ENCODE measurements around the gene OR6S1. TPM values are rescaled to one million over a fixed set of nuclear protein-coding genes. Genes with fewer than 3 reads are reported as not detected.
A peak's percentile ranks its signal among the peaks of the same experiment; 100 is the strongest.
"Not testable (repeated sequence)": the region's sequence is repeated elsewhere in the genome, so short reads cannot be mapped to it uniquely, and the experiment has no call there.

OR6S1 gene
- total RNA-seq, 2 experiments from 2014 or later: not detected

DNA sequence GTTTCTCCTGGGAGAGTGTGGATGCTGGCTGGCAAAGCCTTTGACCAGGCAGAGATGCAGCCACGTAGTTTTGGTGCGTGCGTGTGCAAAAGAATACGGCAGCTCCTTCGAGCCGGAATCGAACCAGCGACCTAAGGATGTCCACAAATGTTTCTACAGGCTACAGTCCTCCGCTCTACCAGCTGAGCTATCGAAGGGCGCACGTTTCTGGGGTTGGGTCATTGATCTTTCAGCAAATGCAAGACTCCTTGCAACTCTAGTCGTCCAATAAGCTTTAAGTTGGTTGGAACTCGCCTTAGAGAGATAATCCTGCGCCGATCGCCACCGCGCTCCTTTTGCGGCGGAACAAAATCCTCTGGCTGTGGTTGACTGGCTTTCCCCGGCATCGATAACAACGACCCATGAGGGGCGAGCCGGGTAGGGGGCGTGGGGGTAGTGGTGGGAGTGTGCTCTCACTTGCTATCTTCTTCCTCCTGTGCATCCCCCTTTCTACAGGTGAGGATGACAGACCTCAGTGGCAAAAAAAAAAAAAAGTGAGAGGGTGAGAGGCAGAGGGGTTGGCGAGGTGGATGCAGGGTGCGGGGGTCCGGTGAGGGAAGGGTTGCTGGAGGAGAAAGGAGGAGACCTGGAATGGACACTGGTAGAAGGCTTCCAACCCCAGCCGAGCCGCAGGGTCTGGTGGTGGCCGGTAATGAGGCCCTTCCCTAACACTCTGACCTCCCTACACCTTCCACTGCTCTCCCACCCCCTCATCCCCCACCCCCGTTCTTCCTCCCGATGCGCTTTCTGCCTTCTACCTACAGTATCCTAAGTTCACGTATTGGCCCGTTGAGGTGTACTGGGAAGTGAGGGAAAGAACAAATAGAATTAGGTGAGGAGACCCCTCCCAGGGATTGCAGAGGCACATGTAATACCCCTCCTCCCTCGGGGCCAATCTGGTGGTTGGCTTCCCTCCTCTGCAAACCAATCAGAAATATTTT lies 11.8 kb upstream of the OR6S1 start:
- POLR2A ChIA-PET: interaction anchor here (0.6 to 1.0 kb wide), 2 partner anchors 10 to 90 kb away, joined by 3 to 5 read pairs; no protein-coding TSS in a partner anchor
- Mint-ChIP-seq H3K36me3 (no peaks in the 10 kb centered on the region), H3K4me1 (ENCODE audit: low read depth) (peaks cover 22% of the 10 kb centered on the region), H3K27me3 (peaks cover 53% of the 10 kb centered on the region), H3K9me3 (no peaks in the 10 kb centered on the region), H3K27ac (no peak overlapping the region), H3K4me3 (peak overlapping the region; percentile 63)
- CTCF ChIA-PET: interaction anchor here (0.7 to 2.4 kb wide), 5 partner anchors 9 to 40 kb away, joined by 3 to 15 read pairs (median 6); no protein-coding TSS in a partner anchor
- peak; percentile 85 for DNase-seq
- intact Hi-C loops (cut with micrococcal nuclease): loop anchor here (1.0 kb wide), 2 partner anchors 20 to 30 kb away; no protein-coding TSS in a partner anchor

- CTCF ChIA-PET: interaction anchor here (0.8 kb wide), 1 partner anchor 45 kb away, joined by 4 read pairs; no protein-coding TSS in a partner anchor
- no peak for DNase-seq
- H3K4me1 Mint-ChIP-seq (ENCODE audit: low read depth): no peaks in the 10 kb centered on the region
- intact Hi-C loops (cut with micrococcal nuclease): no loop called here
- POLR2A ChIA-PET: no interaction called here
- no peaks in the 10 kb centered on the region for H3K9me3 Mint-ChIP-seq
- H3K4me3 Mint-ChIP-seq: no peak overlapping the region
- H3K27me3 Mint-ChIP-seq: peaks cover 11% of the 10 kb centered on the region
- H3K27ac Mint-ChIP-seq: no peak overlapping the region
- no peaks in the 10 kb centered on the region for H3K36me3 Mint-ChIP-seq
Observed at GRCh38 chr14:20645481-20645880, 4.0 kb upstream of the OR6S1 start.

GRCh38 chr14:20644520-20644919 lies 3.0 kb upstream of the OR6S1 start:
- Mint-ChIP-seq H3K27ac (no peak overlapping the region), H3K27me3 (peaks cover 11% of the 10 kb centered on the region), H3K36me3 (no peaks in the 10 kb centered on the region), H3K9me3 (no peaks in the 10 kb centered on the region), H3K4me1 (ENCODE audit: low read depth) (no peaks in the 10 kb centered on the region), H3K4me3 (no peak overlapping the region)
- ChIA-PET POLR2A (no interaction called here), CTCF (no interaction called here)
- intact Hi-C loops (cut with micrococcal nuclease): no loop called here
- DNase-seq: no peak

DNA sequence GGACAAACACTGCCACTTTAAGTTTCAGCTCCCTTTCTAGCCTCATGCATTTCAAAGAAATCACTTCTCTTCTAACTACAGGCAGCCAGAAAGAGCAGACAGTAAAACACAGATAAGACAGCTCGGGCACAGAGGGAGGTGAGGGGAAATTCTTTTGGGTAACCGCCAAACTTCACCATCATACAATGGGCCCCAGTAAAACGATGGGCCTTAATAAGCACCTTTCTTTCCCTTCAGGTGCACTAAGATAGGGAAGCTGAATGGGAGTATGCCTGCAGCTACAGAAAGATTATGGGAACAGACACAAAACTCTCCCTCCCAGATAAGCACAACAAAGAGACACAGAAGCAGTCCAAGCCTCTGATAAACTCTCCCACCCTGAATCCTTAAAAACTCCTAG lies 1.3 kb upstream of the OR6S1 start:
- H3K4me3 Mint-ChIP-seq; DNase-seq; H3K9me3 Mint-ChIP-seq; POLR2A ChIA-PET; H3K36me3 Mint-ChIP-seq; CTCF ChIA-PET; H3K4me1 Mint-ChIP-seq (ENCODE audit: low read depth); H3K27ac Mint-ChIP-seq; intact Hi-C loops (cut with micrococcal nuclease); H3K27me3 Mint-ChIP-seq: not testable (repeated sequence)

- Mint-ChIP-seq H3K4me1 (ENCODE audit: low read depth) (no peaks in the 10 kb centered on the region), H3K4me3 (no peak overlapping the region), H3K9me3 (no peaks in the 10 kb centered on the region), H3K36me3 (no peaks in the 10 kb centered on the region), H3K27ac (no peak overlapping the region), H3K27me3 (peaks cover 9% of the 10 kb centered on the region)
- no peak for DNase-seq
- intact Hi-C loops (cut with micrococcal nuclease): no loop called here
- ChIA-PET CTCF (no interaction called here), POLR2A (no interaction called here)
Observed at GRCh38 chr14:20642182-20642581, 691 bp upstream of the OR6S1 start.

DNA sequence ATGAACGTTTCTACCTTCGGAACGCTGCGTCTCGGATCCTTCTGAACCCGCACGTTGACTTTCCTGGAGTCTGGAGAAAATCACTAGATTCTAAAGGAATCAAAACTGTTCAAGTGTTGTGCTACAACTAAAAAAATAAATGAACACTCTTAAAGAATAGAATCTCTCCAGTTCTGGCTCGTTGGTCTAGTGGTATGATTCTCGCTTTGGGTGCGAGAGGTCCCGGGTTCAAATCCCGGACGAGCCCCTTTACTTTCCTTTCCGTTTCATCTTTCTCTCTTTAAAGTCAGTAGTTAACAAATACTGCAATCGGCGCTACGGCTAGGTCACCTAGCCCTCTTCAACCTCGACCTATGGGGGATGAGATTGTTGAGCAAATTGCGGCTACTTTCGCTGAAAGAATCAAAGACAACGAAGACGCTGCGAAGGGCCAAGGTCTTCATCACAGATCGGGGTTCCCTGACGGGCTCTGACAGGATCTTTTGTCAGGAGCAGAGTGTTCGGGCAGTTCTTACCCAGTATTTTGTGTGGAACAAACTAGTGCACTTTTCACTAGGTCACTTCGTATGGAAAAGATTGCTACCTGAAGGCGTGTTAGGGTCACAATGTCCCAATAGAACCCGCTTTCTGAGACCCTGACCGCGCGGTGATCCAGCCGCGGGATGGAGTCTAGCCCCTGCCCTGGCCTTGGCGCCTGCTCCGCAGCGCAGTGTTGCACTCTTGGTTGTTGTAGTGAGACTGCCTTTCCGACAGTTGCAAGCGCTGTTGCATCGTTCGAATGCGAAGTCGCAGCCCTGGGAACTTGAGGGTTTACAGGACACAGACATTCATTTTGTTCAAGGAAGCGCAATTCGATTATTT lies 8.4 kb downstream of the OR6S1 start:
- Mint-ChIP-seq H3K4me1 (ENCODE audit: low read depth) (peaks cover 40% of the 10 kb centered on the region), H3K9me3 (no peaks in the 10 kb centered on the region), H3K4me3 (peak overlapping the region; percentile 76), H3K36me3 (peaks cover 6% of the 10 kb centered on the region), H3K27ac (peak overlapping the region; percentile 87), H3K27me3 (peaks cover 36% of the 10 kb centered on the region)
- ChIA-PET CTCF (interaction anchor here (1.7 to 3.3 kb wide), 4 partner anchors 19 to 58 kb away, joined by 9 to 28 read pairs (median 14); no protein-coding TSS in a partner anchor), POLR2A (interaction anchor here (1.3 to 2.9 kb wide), 4 partner anchors 20 to 290 kb away, joined by 3 to 16 read pairs (median 8); partner anchors contain the start of gene PARP2)
- intact Hi-C loops (cut with micrococcal nuclease): loop anchor here (1.0 kb wide), 2 partner anchors 8 to 20 kb away; no protein-coding TSS in a partner anchor
- DNase-seq: peak; percentile 81

- peaks cover 6% of the 10 kb centered on the region for H3K36me3 Mint-ChIP-seq
- H3K27ac Mint-ChIP-seq: peak overlapping the region; percentile 87
Observed at GRCh38 chr14:20632448-20632830, 9.1 kb downstream of the OR6S1 start.

GRCh38 chr14:20631880-20632389 lies 9.6 kb downstream of the OR6S1 start:
- intact Hi-C loops (cut with micrococcal nuclease): loop anchor here (1.0 kb wide), 1 partner anchor 51 kb away; no protein-coding TSS in a partner anchor
- ChIA-PET POLR2A (interaction anchor here (1.2 to 2.9 kb wide), 5 partner anchors 19 to 289 kb away, joined by 3 to 16 read pairs (median 4); partner anchors contain the start of gene PARP2), CTCF (interaction anchor here (1.0 to 3.3 kb wide), 7 partner anchors 18 to 339 kb away, joined by 3 to 28 read pairs (median 9); partner anchors contain the start of gene RNASE4)
- H3K27me3 Mint-ChIP-seq: peaks cover 46% of the 10 kb centered on the region
- peak overlapping the region; percentile 76 for H3K4me3 Mint-ChIP-seq
- H3K36me3 Mint-ChIP-seq: peaks cover 6% of the 10 kb centered on the region
- no peak overlapping the region for H3K27ac Mint-ChIP-seq
- H3K4me1 Mint-ChIP-seq (ENCODE audit: low read depth): peaks cover 51% of the 10 kb centered on the region
- no peaks in the 10 kb centered on the region for H3K9me3 Mint-ChIP-seq
- peak; percentile 31 for DNase-seq

More at GRCh38 chr14:20632448-20632830, 9.1 kb downstream of the OR6S1 start:
- peak; percentile 41 for DNase-seq
- POLR2A ChIA-PET: interaction anchor here (1.2 to 2.9 kb wide), 5 partner anchors 19 to 289 kb away, joined by 3 to 16 read pairs (median 4); partner anchors contain the start of gene PARP2
- intact Hi-C loops (cut with micrococcal nuclease): no loop called here
- H3K9me3 Mint-ChIP-seq: no peaks in the 10 kb centered on the region
- H3K4me1 Mint-ChIP-seq (ENCODE audit: low read depth): peaks cover 46% of the 10 kb centered on the region
- CTCF ChIA-PET: interaction anchor here (1.0 to 3.3 kb wide), 6 partner anchors 19 to 339 kb away, joined by 3 to 28 read pairs (median 10); no protein-coding TSS in a partner anchor
- H3K27me3 Mint-ChIP-seq: peaks cover 42% of the 10 kb centered on the region
- peak overlapping the region; percentile 76 for H3K4me3 Mint-ChIP-seq

- Mint-ChIP-seq H3K27ac (peak overlapping the region; percentile 76), H3K27me3 (peaks cover 49% of the 10 kb centered on the region), H3K4me3 (peak overlapping the region; percentile 76), H3K4me1 (ENCODE audit: low read depth) (peaks cover 57% of the 10 kb centered on the region), H3K9me3 (no peaks in the 10 kb centered on the region), H3K36me3 (peaks cover 6% of the 10 kb centered on the region)
- peak; percentile 57 for DNase-seq
- ChIA-PET CTCF (interaction anchor here (0.7 to 3.3 kb wide), 8 partner anchors 17 to 340 kb away, joined by 3 to 28 read pairs (median 8); partner anchors contain the start of gene RNASE4), POLR2A (interaction anchor here (1.2 to 2.9 kb wide), 5 partner anchors 18 to 288 kb away, joined by 3 to 16 read pairs (median 4); partner anchors contain the start of gene PARP2)
- intact Hi-C loops (cut with micrococcal nuclease): loop anchor here (1.0 kb wide), 1 partner anchor 52 kb away; no protein-coding TSS in a partner anchor
Observed at GRCh38 chr14:20631023-20631879, 10.2 kb downstream of the OR6S1 start.

- ChIA-PET POLR2A (interaction anchor here (2.6 to 2.9 kb wide), 2 partner anchors 17 to 51 kb away, joined by 12 to 16 read pairs; no protein-coding TSS in a partner anchor), CTCF (interaction anchor here (0.6 to 3.3 kb wide), 7 partner anchors 17 to 341 kb away, joined by 3 to 28 read pairs (median 7); partner anchors contain the start of gene RNASE4)
- peak; percentile 62 for DNase-seq
- peaks cover 63% of the 10 kb centered on the region for H3K4me1 Mint-ChIP-seq (ENCODE audit: low read depth)
- H3K36me3 Mint-ChIP-seq: peaks cover 6% of the 10 kb centered on the region
- peak overlapping the region; percentile 72 for H3K4me3 Mint-ChIP-seq
- peak overlapping the region; percentile 76 for H3K27ac Mint-ChIP-seq
- H3K27me3 Mint-ChIP-seq: peaks cover 50% of the 10 kb centered on the region
- no peaks in the 10 kb centered on the region for H3K9me3 Mint-ChIP-seq
- intact Hi-C loops (cut with micrococcal nuclease): loop anchor here (1.0 kb wide), 2 partner anchors 17 to 53 kb away; no protein-coding TSS in a partner anchor
Observed at GRCh38 chr14:20630340-20631022, 11.0 kb downstream of the OR6S1 start.
